ENCODE results near the gene CD27. TPM values are rescaled to one million over a fixed set of nuclear protein-coding genes. Genes with fewer than 3 reads are reported as not detected.
A peak's percentile ranks its signal among the peaks of the same experiment; 100 is the strongest.

Gene CD27
- total and polyA plus RNA-seq, 2 experiments from 2014 or later, result 0.53 TPM; not detected in 1

DNA sequence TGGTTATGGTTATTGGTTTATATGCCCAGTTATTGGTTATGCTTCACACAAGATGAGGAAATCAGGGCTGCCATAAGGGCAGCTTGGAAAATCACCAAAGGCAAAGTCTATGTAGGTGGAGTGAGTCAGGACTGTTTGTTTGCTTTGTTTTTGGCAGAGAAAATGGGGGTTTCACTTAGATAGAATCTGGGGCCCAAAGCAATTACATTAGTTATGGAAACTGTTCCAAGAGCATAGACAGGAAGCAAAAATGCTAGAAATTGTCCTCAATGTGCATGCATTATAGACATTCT is 23.5 kb downstream of the CD27 start:
- Mint-ChIP-seq H3K36me3 (ENCODE audit: low read depth) (peaks cover 35% of the 10 kb centered on the region), H3K27ac (no peak overlapping the region), H3K4me1 (peaks cover 16% of the 10 kb centered on the region), H3K4me3 (no peak overlapping the region; the same call in 2 of the 3 replicates), H3K9me3 (no peaks in the 10 kb centered on the region), H3K27me3 (ENCODE audit: insufficient read depth, low read depth, poor library complexity) (peaks cover 11% of the 10 kb centered on the region)
- no peak overlapping the region for H3K4me2 ChIP-seq
- H3K9me2 ChIP-seq (ENCODE audit: insufficient read depth), result no peaks in the 10 kb centered on the region
- peaks cover 18% of the 10 kb centered on the region for H3F3A ChIP-seq (replicated peaks; ENCODE audit: low read depth)
- TF ChIP-seq, protein P1, sequence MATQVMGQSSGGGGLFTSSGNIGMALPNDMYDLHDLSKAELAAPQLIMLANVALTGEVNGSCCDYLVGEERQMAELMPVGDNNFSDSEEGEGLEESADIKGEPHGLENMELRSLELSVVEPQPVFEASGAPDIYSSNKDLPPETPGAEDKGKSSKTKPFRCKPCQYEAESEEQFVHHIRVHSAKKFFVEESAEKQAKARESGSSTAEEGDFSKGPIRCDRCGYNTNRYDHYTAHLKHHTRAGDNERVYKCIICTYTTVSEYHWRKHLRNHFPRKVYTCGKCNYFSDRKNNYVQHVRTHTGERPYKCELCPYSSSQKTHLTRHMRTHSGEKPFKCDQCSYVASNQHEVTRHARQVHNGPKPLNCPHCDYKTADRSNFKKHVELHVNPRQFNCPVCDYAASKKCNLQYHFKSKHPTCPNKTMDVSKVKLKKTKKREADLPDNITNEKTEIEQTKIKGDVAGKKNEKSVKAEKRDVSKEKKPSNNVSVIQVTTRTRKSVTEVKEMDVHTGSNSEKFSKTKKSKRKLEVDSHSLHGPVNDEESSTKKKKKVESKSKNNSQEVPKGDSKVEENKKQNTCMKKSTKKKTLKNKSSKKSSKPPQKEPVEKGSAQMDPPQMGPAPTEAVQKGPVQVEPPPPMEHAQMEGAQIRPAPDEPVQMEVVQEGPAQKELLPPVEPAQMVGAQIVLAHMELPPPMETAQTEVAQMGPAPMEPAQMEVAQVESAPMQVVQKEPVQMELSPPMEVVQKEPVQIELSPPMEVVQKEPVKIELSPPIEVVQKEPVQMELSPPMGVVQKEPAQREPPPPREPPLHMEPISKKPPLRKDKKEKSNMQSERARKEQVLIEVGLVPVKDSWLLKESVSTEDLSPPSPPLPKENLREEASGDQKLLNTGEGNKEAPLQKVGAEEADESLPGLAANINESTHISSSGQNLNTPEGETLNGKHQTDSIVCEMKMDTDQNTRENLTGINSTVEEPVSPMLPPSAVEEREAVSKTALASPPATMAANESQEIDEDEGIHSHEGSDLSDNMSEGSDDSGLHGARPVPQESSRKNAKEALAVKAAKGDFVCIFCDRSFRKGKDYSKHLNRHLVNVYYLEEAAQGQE (IDR thresholded peaks at IDR 0.05; ENCODE audit: unreplicated experiment), result no peak
- TF ChIP-seq STAT1 (IDR thresholded peaks at IDR 0.05; ENCODE audit: unreplicated experiment) (no peak), POLR2AphosphoS5 (IDR thresholded peaks at IDR 0.05; ENCODE audit: low read depth) (no peak), JUNB (IDR thresholded peaks at IDR 0.05; ENCODE audit: unreplicated experiment) (no peak), NANOG (IDR thresholded peaks at IDR 0.05; ENCODE audit: borderline replicate concordance) (no peak)
- peaks cover 22% of the 10 kb centered on the region for H3K79me2 ChIP-seq (replicated peaks; ENCODE audit: insufficient read depth)
- peaks cover 12% of the 10 kb centered on the region for H3K36me3 ChIP-seq (ENCODE audit: insufficient read depth)
- no peak for DNase-seq (ENCODE audit: low spot score)
- H3K4me1 ChIP-seq (ENCODE audit: insufficient read depth), result peaks cover 14% of the 10 kb centered on the region
- H2AFZ ChIP-seq, result no peak overlapping the region
- no peak overlapping the region for H3K27ac ChIP-seq (ENCODE audit: low read depth)
- H3K4me3 ChIP-seq, result no peak overlapping the region
- no peak for ATAC-seq
- H4K20me1 ChIP-seq (replicated peaks; ENCODE audit: insufficient read depth), result peaks cover 8% of the 10 kb centered on the region
- no peaks in the 10 kb centered on the region for H3K27me3 ChIP-seq (ENCODE audit: insufficient read depth)

DNA sequence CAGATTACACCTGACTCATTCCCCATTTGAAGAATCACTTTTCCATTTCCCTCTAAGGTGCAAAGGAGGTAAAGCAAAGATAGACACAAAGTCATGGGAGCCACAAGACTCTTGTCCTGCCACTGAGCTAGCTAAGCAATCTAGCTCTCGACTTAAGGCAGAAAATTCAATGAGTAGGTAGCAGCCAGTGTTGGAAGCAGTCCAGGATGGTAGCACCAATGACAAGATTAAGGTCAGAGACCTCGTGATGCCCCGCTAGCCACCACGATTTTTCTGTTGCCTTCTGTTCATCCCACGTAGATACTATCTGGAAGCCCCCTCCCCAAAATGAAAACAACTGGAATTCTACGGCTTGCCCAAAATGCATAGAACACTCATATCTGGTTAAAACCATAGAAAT is 24.3 kb downstream of the CD27 start:
- H3K4me2 ChIP-seq, result peak overlapping the region; percentile 98
- H3F3A ChIP-seq (replicated peaks; ENCODE audit: low read depth), result peaks cover 18% of the 10 kb centered on the region
- H2AFZ ChIP-seq, result no peak overlapping the region
- Mint-ChIP-seq H3K4me3 (peak overlapping the region; percentile 71), H3K9me3 (no peaks in the 10 kb centered on the region), H3K27ac (no peak overlapping the region), H3K27me3 (ENCODE audit: insufficient read depth, low read depth, poor library complexity) (peaks cover 11% of the 10 kb centered on the region), H3K36me3 (ENCODE audit: low read depth) (peaks cover 29% of the 10 kb centered on the region), H3K4me1 (peaks cover 16% of the 10 kb centered on the region)
- no peaks in the 10 kb centered on the region for H3K9me2 ChIP-seq (ENCODE audit: insufficient read depth)
- H3K36me3 ChIP-seq (ENCODE audit: insufficient read depth), result peaks cover 10% of the 10 kb centered on the region
- H3K27me3 ChIP-seq (ENCODE audit: insufficient read depth), result no peaks in the 10 kb centered on the region
- H3K4me3 ChIP-seq, result peak overlapping the region; percentile 98
- ATAC-seq (no peak), DNase-seq (ENCODE audit: low spot score) (no peak)
- H3K79me2 ChIP-seq (replicated peaks; ENCODE audit: insufficient read depth), result peaks cover 22% of the 10 kb centered on the region
- no peak overlapping the region for H3K27ac ChIP-seq (ENCODE audit: low read depth)
- H3K4me1 ChIP-seq (ENCODE audit: insufficient read depth), result peaks cover 14% of the 10 kb centered on the region
- peaks cover 8% of the 10 kb centered on the region for H4K20me1 ChIP-seq (replicated peaks; ENCODE audit: insufficient read depth)
- TF ChIP-seq, protein P1 (IDR thresholded peaks at IDR 0.05; ENCODE audit: unreplicated experiment), result no peak
- no peak for TF ChIP-seq CREB1 (CRISPR knock-in tag; IDR thresholded peaks at IDR 0.05; ENCODE audit: low read depth)
- no peak for TF ChIP-seq ZNF114 (CRISPR knock-in tag; IDR thresholded peaks at IDR 0.05)
- no peak for TF ChIP-seq ZNF331 (CRISPR knock-in tag; IDR thresholded peaks at IDR 0.05; ENCODE audit: low read depth)
- no peak for TF ChIP-seq STAT1 (IDR thresholded peaks at IDR 0.05; ENCODE audit: unreplicated experiment)
- no peak for TF ChIP-seq JUNB (IDR thresholded peaks at IDR 0.05; ENCODE audit: unreplicated experiment)
- TF ChIP-seq NANOG (IDR thresholded peaks at IDR 0.05; ENCODE audit: borderline replicate concordance), result no peak
- TF ChIP-seq, protein P2, sequence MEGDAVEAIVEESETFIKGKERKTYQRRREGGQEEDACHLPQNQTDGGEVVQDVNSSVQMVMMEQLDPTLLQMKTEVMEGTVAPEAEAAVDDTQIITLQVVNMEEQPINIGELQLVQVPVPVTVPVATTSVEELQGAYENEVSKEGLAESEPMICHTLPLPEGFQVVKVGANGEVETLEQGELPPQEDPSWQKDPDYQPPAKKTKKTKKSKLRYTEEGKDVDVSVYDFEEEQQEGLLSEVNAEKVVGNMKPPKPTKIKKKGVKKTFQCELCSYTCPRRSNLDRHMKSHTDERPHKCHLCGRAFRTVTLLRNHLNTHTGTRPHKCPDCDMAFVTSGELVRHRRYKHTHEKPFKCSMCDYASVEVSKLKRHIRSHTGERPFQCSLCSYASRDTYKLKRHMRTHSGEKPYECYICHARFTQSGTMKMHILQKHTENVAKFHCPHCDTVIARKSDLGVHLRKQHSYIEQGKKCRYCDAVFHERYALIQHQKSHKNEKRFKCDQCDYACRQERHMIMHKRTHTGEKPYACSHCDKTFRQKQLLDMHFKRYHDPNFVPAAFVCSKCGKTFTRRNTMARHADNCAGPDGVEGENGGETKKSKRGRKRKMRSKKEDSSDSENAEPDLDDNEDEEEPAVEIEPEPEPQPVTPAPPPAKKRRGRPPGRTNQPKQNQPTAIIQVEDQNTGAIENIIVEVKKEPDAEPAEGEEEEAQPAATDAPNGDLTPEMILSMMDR (conservative IDR thresholded peaks at IDR 0.05; ENCODE audit: low read depth in 2 of 2), result no peak
- no peak for TF ChIP-seq POLR2AphosphoS5 (IDR thresholded peaks at IDR 0.05; ENCODE audit: low read depth)
- no peak for TF ChIP-seq EZH2 (IDR thresholded peaks at IDR 0.05; ENCODE audit: low read depth, unreplicated experiment)
